Activated naive CD4-positive, alpha-beta T cell treated with anti-CD3 and anti-CD28 coated beads, Interleukin-2, amount 10 ng/mL, durations not matched to agents 7 days and 5 days (primary cell): ENCODE measurements around the gene ACBD4.
"Not testable (repeated sequence)": the region's sequence is repeated elsewhere in the genome, so short reads cannot be mapped to it uniquely, and the experiment has no call there.

Source experiments
- CTCF ChIA-PET: fragments of 350-600 bp; sonication (Branson Sonifier 250); formaldehyde crosslinking; loops from one replicate; lab custom pipeline; 2021; ENCODE audit warnings: antibody characterized with exemption; lab: Charles Lee
- DNase-seq: peaks from one replicate; pipeline ENCODE4 v3.0.0-alpha.2; 2020
- H3K27ac Mint-ChIP-seq: one replicate; pipeline ENCODE4 v1.8.0; 2021; ENCODE audit warnings: mild to moderate bottlenecking, moderate library complexity, mixed read lengths
- H3K27me3 Mint-ChIP-seq: one replicate; pipeline ENCODE4 v1.8.0; 2021; ENCODE audit warnings: mild to moderate bottlenecking, mixed read lengths
- H3K36me3 Mint-ChIP-seq: one replicate; pipeline ENCODE4 v1.8.0; 2021; ENCODE audit warnings: mixed read lengths
- H3K4me1 Mint-ChIP-seq: one replicate; pipeline ENCODE4 v1.8.0; 2021; ENCODE audit warnings: mixed read lengths
- H3K4me3 Mint-ChIP-seq: one replicate; pipeline ENCODE4 v1.8.0; 2021; ENCODE audit warnings: mild to moderate bottlenecking, moderate library complexity, mixed read lengths
- H3K9me3 Mint-ChIP-seq: one replicate; pipeline ENCODE4 v1.8.0; 2021; ENCODE audit warnings: mixed read lengths

Gene ACBD4

DNA sequence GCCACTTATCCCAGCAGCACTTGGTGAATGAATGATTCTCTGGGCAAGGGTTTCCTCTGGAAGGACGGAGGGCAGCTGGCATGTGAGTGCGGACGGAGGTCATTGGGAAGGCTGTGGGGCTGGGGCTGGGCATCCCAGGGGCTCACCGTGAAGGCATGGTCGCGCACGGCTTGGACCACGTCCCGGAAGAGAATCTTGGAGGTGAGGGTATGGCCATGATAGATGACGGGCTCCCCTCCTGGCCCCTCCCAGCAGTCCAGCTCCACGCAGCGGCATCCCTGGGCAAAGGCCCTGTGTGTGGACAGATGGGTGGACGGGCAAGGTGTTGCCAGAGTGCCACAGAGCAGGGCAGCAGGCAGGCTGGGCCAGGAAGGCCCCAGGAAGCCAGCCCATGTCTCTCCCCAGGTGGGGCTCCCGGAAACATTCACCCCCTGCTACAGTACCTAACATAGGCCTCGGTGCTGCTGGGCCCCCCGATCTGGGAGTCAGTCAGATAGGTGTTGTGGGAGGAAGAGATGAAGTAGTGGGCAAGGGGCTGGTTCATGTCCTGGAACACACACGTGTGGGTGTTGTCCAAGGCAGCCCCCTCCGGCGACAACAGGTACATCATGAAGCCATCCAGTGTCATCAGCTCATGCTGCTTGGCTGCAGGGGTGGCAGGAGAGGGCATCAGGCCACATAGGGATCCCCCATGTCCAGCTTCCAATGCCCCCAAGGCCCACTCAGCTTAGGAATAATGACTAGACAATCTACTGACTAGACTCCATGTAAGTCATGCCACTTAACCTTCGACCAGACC is 17.4 kb upstream of the ACBD4 start:
- CTCF ChIA-PET = interaction anchor here (0.6 to 2.7 kb wide), 7 partner anchors 9 to 207 kb away, joined by 3 to 14 read pairs (median 3); partner anchors contain the start of gene ACBD4
- H3K9me3 Mint-ChIP-seq = no peaks in the 10 kb centered on the region
- H3K36me3 Mint-ChIP-seq = no peaks in the 10 kb centered on the region
- no peaks in the 10 kb centered on the region for H3K4me1 Mint-ChIP-seq
- H3K4me3 Mint-ChIP-seq = no peak overlapping the region
- no peak for DNase-seq
- H3K27ac Mint-ChIP-seq = no peak overlapping the region
- peaks cover 54% of the 10 kb centered on the region for H3K27me3 Mint-ChIP-seq

- no peak overlapping the region for H3K27ac Mint-ChIP-seq
- H3K4me1 Mint-ChIP-seq = no peaks in the 10 kb centered on the region
- H3K4me3 Mint-ChIP-seq = no peak overlapping the region
- DNase-seq = no peak
- peaks cover 59% of the 10 kb centered on the region for H3K27me3 Mint-ChIP-seq
- H3K36me3 Mint-ChIP-seq = no peaks in the 10 kb centered on the region
- CTCF ChIA-PET = interaction anchor here (0.7 to 2.7 kb wide), 6 partner anchors 10 to 208 kb away, joined by 3 to 14 read pairs (median 3); partner anchors contain the start of gene ACBD4
- H3K9me3 Mint-ChIP-seq = no peaks in the 10 kb centered on the region
Observed at GRCh38 chr17:45118691-45119090, 16.8 kb upstream of the ACBD4 start.

GRCh38 chr17:45119964-45120363 is 15.5 kb upstream of the ACBD4 start:
- Mint-ChIP-seq H3K27me3 (peaks cover 59% of the 10 kb centered on the region), H3K27ac (no peak overlapping the region), H3K9me3 (no peaks in the 10 kb centered on the region), H3K4me3 (no peak overlapping the region), H3K36me3 (no peaks in the 10 kb centered on the region), H3K4me1 (no peaks in the 10 kb centered on the region)
- DNase-seq = no peak
- CTCF ChIA-PET = interaction anchor here (1.4 kb wide), 2 partner anchors 97 to 200 kb away, joined by 3 read pairs; no protein-coding TSS in a partner anchor

DNA sequence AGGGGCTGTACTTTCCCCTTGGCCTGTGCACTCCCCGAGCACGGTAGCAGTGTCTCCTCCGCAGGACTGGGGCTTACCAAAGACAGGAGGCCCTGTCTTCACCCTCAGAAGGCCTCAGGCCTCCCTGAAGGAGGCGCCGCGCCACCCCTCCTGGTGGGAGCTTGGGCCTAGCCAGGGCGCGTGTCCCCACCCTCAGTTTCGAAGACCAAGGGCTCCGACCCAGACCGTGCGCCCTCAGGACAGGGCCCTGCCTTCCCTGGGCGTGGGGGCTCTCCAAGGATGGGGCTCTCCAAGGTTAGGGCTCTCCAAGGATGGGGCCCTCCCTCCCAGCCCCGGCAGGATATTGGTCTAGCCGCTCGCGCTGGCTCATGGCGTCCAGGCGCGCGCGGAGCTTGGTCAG is 14.9 kb upstream of the ACBD4 start:
- H3K36me3 Mint-ChIP-seq = no peaks in the 10 kb centered on the region
- H3K27ac Mint-ChIP-seq = no peak overlapping the region
- no peak overlapping the region for H3K4me3 Mint-ChIP-seq
- DNase-seq = no peak
- no peaks in the 10 kb centered on the region for H3K9me3 Mint-ChIP-seq
- CTCF ChIA-PET = interaction anchor here (1.4 kb wide), 1 partner anchor 200 kb away, joined by 3 read pairs; no protein-coding TSS in a partner anchor
- peaks cover 59% of the 10 kb centered on the region for H3K27me3 Mint-ChIP-seq
- no peaks in the 10 kb centered on the region for H3K4me1 Mint-ChIP-seq

- H3K4me3 Mint-ChIP-seq = no peak overlapping the region
- DNase-seq = no peak
- H3K27me3 Mint-ChIP-seq = peaks cover 55% of the 10 kb centered on the region
- CTCF ChIA-PET = interaction anchor here (1.4 kb wide), 1 partner anchor 201 kb away, joined by 3 read pairs; no protein-coding TSS in a partner anchor
- no peaks in the 10 kb centered on the region for H3K9me3 Mint-ChIP-seq
- H3K36me3 Mint-ChIP-seq = no peaks in the 10 kb centered on the region
- H3K4me1 Mint-ChIP-seq = no peaks in the 10 kb centered on the region
- no peak overlapping the region for H3K27ac Mint-ChIP-seq
Observed at GRCh38 chr17:45121055-45121454, 14.4 kb upstream of the ACBD4 start.

- Mint-ChIP-seq H3K4me1 (no peaks in the 10 kb centered on the region), H3K36me3 (no peaks in the 10 kb centered on the region), H3K27me3 (peaks cover 45% of the 10 kb centered on the region), H3K27ac (no peak overlapping the region), H3K4me3 (no peak overlapping the region), H3K9me3 (no peaks in the 10 kb centered on the region)
- CTCF ChIA-PET = interaction anchor here (4.3 kb wide), 1 partner anchor 12 kb away, joined by 17 read pairs; the partner anchor contains the start of gene ACBD4
- no peak for DNase-seq
Observed at GRCh38 chr17:45123076-45123770, 12.3 kb upstream of the ACBD4 start.

- no peak for DNase-seq
- no peaks in the 10 kb centered on the region for H3K9me3 Mint-ChIP-seq
- no peaks in the 10 kb centered on the region for H3K4me1 Mint-ChIP-seq
- no peak overlapping the region for H3K27ac Mint-ChIP-seq
- CTCF ChIA-PET = interaction anchor here (4.3 kb wide), 1 partner anchor 11 kb away, joined by 17 read pairs; the partner anchor contains the start of gene ACBD4
- H3K4me3 Mint-ChIP-seq = no peak overlapping the region
- H3K27me3 Mint-ChIP-seq = peaks cover 36% of the 10 kb centered on the region
- H3K36me3 Mint-ChIP-seq = no peaks in the 10 kb centered on the region
Observed at GRCh38 chr17:45123930-45124796, 11.3 kb upstream of the ACBD4 start.

- not testable (repeated sequence) for H3K27ac Mint-ChIP-seq
- CTCF ChIA-PET = interaction anchor here (4.3 kb wide), 1 partner anchor 11 kb away, joined by 17 read pairs; the partner anchor contains the start of gene ACBD4
Observed at GRCh38 chr17:45124797-45125122, 10.7 kb upstream of the ACBD4 start.

GRCh38 chr17:45125509-45125908 is 10.0 kb upstream of the ACBD4 start:
- no peak for DNase-seq
- H3K27ac Mint-ChIP-seq = no peak overlapping the region
- peaks cover 32% of the 10 kb centered on the region for H3K27me3 Mint-ChIP-seq
- CTCF ChIA-PET = interaction anchor here (4.3 kb wide), 1 partner anchor 10 kb away, joined by 17 read pairs; the partner anchor contains the start of gene ACBD4
- no peak overlapping the region for H3K4me3 Mint-ChIP-seq
- no peaks in the 10 kb centered on the region for H3K9me3 Mint-ChIP-seq
- no peaks in the 10 kb centered on the region for H3K36me3 Mint-ChIP-seq
- no peaks in the 10 kb centered on the region for H3K4me1 Mint-ChIP-seq

More at GRCh38 chr17:45124797-45125122, 10.7 kb upstream of the ACBD4 start:
- not testable (repeated sequence) for DNase-seq, H3K36me3 Mint-ChIP-seq, H3K4me1 Mint-ChIP-seq, H3K9me3 Mint-ChIP-seq, H3K4me3 Mint-ChIP-seq
- peaks cover 35% of the 10 kb centered on the region for H3K27me3 Mint-ChIP-seq

DNA sequence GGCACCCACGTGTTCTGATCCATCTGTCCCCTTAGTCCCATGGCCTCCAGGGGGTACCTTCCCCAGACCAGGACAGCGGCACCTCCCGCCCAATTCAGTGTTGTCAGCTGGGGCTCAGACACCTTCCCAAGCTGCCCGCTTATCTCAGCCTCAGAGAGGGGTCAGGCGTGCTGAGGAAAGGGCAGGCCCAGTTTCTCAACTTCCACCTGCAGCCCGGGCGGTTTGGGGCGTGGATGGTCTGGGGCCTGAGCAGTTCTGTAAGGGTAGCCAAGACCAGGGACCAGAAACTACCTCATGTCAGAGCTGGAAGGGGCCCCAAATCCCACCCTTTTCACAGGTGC is 8.3 kb upstream of the ACBD4 start:
- H3K27me3 Mint-ChIP-seq = peaks cover 32% of the 10 kb centered on the region
- no peaks in the 10 kb centered on the region for H3K4me1 Mint-ChIP-seq
- no peak for DNase-seq
- H3K9me3 Mint-ChIP-seq = no peaks in the 10 kb centered on the region
- no peaks in the 10 kb centered on the region for H3K36me3 Mint-ChIP-seq
- no peak overlapping the region for H3K4me3 Mint-ChIP-seq
- H3K27ac Mint-ChIP-seq = no peak overlapping the region
- CTCF ChIA-PET = interaction anchor here (4.3 kb wide), 1 partner anchor 8 kb away, joined by 17 read pairs; the partner anchor contains the start of gene ACBD4

DNA sequence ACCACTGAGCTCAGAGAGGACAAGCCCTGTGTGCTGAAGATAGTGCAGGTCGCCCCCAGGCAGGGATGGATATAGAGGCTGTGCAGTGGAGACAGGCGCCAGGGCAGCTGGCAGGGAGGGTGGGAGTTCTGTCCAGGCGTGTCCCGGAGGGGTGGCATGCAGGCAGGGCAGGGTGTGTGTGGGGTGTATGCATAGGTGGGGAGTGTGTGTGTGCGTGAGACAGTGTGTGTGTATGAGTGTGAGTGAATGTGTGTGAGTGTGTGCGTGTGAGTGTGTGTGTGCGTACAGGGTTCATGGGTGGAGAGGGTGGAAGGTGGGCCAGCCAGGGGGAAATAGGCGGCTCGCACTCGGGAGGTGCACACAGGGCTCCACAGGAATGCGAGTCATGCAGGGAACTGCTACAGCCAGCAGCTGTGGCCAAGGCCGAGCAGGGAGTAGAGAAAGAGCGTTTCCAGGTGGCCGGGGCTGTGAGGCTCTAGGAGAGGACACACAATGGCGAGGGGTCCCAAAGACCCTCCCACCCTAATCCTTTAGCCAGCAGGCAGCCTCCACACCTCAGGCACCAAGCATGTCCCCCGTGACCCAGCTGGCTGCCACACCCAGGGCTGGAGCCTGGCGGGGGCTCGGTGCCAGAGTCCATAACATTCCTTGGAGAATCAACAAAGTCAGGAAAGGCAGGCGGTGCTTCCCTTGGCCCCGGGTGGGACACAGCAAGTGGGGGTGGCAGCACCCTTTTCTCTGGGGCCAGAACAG is 7.8 kb upstream of the ACBD4 start:
- Mint-ChIP-seq H3K4me3 (no peak overlapping the region), H3K4me1 (no peaks in the 10 kb centered on the region), H3K27ac (no peak overlapping the region), H3K9me3 (no peaks in the 10 kb centered on the region), H3K36me3 (no peaks in the 10 kb centered on the region), H3K27me3 (peaks cover 31% of the 10 kb centered on the region)
- CTCF ChIA-PET = interaction anchor here (4.3 kb wide), 1 partner anchor 8 kb away, joined by 17 read pairs; the partner anchor contains the start of gene ACBD4
- no peak for DNase-seq

GRCh38 chr17:45128331-45128730 is 7.2 kb upstream of the ACBD4 start:
- no peak overlapping the region for H3K4me3 Mint-ChIP-seq
- H3K27me3 Mint-ChIP-seq = peaks cover 26% of the 10 kb centered on the region
- CTCF ChIA-PET = no interaction called here
- no peaks in the 10 kb centered on the region for H3K36me3 Mint-ChIP-seq
- peaks cover 3% of the 10 kb centered on the region for H3K4me1 Mint-ChIP-seq
- DNase-seq = no peak
- H3K9me3 Mint-ChIP-seq = no peaks in the 10 kb centered on the region
- H3K27ac Mint-ChIP-seq = no peak overlapping the region

DNA sequence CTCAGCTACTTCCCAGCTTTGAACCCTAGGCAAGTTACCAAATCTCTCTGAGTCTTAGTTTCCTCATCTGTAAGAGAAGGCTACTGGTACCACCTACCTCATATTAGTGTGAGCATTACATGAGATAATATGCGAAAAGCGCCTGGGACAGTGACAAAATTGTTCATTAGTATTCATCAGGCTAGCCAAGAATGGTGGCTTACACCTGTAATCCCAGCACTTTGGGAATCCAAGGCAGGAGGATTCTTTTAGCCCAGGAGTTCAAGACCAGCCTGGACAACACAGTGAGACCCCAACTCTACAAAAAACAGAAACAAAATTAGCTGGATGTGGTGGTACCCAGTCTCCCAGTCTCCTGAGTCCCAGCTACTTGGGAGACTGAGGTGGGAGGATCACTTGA is 6.5 kb upstream of the ACBD4 start:
- peaks cover 6% of the 10 kb centered on the region for H3K4me1 Mint-ChIP-seq
- H3K27me3 Mint-ChIP-seq = peaks cover 24% of the 10 kb centered on the region
- no peak for DNase-seq
- no peaks in the 10 kb centered on the region for H3K36me3 Mint-ChIP-seq
- no peak overlapping the region for H3K27ac Mint-ChIP-seq
- H3K4me3 Mint-ChIP-seq = no peak overlapping the region
- CTCF ChIA-PET = interaction anchor here (1.2 kb wide), 1 partner anchor 27 kb away, joined by 4 read pairs; no protein-coding TSS in a partner anchor
- H3K9me3 Mint-ChIP-seq = no peaks in the 10 kb centered on the region
